ENCODE measurements around the gene FRMD8. TPM values are rescaled to one million over a fixed set of nuclear protein-coding genes. Genes with fewer than 3 reads are reported as not detected.
"Not testable (repeated sequence)": the region's sequence is repeated elsewhere in the genome, so short reads cannot be mapped to it uniquely, and the experiment has no call there.

FRMD8 gene
- total RNA-seq, 2 experiments from 2014 or later = 38.2 to 40.0 TPM

DNA sequence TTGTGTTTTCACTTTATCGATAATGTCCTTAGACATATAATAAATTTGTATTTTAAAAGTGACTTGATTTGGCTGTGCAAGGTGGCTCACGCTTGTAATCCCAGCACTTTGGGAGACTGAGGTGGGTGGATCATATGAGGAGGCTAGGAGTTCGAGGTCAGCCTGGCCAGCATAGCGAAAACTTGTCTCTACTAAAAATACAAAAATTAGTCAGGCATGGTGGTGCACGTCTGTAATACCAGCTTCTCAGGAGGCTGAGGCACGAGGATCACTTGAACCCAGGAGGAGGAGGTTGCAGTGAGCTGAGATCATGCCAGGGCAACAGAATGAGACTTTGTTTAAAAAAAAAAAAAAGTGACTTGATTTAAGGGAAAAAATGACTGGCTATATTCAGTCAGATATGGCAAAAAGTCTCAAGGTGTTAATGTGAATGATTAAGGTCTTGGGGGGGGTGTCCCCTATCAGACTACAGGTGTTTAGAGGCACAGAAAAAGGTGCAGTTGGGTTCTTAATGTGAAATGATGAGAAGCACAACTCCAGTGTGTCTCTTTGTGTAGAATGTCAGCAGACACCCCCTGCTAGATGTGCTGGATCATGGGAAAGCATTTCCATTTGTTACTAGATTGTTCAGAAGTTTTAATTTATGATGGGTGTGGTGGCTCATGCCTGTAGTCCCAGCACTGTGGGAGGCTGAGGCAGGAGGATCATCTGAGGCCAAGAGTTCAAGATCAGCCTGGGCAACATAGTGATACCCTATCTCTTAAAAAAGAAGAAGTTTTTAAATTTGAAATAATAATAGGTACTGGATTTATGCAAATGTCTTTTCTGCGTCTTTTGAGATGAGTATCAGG, 53.1 kb downstream of the FRMD8 start:
- H3K4me1 Mint-ChIP-seq (ENCODE audit: low read depth) = peaks cover 80% of the 10 kb centered on the region
- no peaks in the 10 kb centered on the region for H3K27me3 Mint-ChIP-seq (ENCODE audit: low read depth)
- H3K36me3 Mint-ChIP-seq (ENCODE audit: low read depth) = peaks cover 71% of the 10 kb centered on the region
- CTCF ChIA-PET = interaction anchor here (0.6 to 0.9 kb wide), 4 partner anchors 20 to 153 kb away, joined by 3 to 4 read pairs (median 3); no protein-coding TSS in a partner anchor
- DNase-seq = peak; percentile 69
- no peaks in the 10 kb centered on the region for H3K9me3 Mint-ChIP-seq
- intact Hi-C loops (cut with micrococcal nuclease) = loop anchor here (1.0 to 2.0 kb wide), 3 partner anchors 13 to 30 kb away; no protein-coding TSS in a partner anchor
- peak overlapping the region; percentile 96 for H3K27ac Mint-ChIP-seq
- peak overlapping the region; percentile 38 for H3K4me3 Mint-ChIP-seq

DNA sequence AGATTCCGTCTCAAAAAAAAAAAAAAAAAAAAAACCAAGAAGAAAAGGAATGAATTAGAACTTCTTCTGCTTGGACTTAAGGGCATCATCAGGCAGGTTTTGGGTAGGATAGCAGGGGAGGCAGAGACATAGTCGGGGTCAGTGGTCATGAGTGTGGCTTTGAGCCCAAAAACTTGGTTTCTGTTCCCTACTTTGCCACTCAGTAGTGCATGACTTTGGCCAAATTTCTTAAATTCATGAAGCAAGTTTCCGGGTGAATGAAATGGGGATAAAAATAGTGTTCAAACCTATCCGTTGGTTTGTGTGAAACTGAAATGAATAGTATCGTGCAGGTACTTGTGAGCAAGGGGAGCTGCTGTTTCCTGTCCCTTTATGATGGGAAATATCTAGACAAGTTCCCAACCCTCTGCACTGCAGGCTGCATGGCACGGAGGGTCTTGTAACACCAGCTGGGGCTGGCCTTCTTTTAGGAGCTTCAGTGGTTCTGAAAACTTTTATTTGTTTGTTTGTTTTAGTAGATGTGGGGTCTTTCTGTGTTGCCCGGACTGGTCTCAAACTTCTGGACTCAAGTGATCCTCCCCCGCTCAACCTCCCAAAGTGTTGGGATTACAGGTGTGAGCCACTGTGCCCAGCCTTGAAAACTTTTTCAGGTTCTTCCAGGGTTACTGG, 54.5 kb downstream of the FRMD8 start:
- Mint-ChIP-seq H3K9me3 (no peaks in the 10 kb centered on the region), H3K27ac (peak overlapping the region; percentile 96), H3K27me3 (ENCODE audit: low read depth) (no peaks in the 10 kb centered on the region), H3K4me3 (peak overlapping the region; percentile 55), H3K4me1 (ENCODE audit: low read depth) (peaks cover 71% of the 10 kb centered on the region), H3K36me3 (ENCODE audit: low read depth) (peaks cover 62% of the 10 kb centered on the region)
- CTCF ChIA-PET = interaction anchor here (0.7 to 1.6 kb wide), 4 partner anchors 24 to 35 kb away, joined by 3 to 5 read pairs (median 3); no protein-coding TSS in a partner anchor
- intact Hi-C loops (cut with micrococcal nuclease) = no loop called here
- peak; percentile 44 for DNase-seq

DNA sequence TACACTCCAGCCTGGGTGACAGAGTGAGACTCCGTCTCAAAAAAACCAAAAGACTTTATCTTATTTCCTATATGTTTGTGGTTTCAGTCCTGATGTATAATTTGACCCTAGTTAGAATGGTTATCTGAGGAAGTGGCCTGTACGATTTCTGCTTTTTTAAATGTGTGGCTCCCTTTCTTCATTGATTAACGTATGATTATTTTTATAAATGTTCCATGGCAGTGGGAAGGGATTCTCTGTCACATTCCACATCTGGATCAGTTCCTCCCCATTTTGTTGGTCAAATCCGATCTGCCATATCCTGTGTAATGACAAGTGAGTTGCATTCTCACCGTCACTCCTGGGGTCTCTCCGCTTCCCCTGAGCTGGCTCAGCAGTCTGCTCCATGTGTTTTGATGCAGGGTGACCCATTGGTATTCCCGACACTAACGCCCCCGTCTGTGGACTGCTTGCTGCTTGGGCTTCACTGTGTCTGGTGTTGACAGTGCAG, 56.5 kb downstream of the FRMD8 start:
- CTCF ChIA-PET = no interaction called here

DNA sequence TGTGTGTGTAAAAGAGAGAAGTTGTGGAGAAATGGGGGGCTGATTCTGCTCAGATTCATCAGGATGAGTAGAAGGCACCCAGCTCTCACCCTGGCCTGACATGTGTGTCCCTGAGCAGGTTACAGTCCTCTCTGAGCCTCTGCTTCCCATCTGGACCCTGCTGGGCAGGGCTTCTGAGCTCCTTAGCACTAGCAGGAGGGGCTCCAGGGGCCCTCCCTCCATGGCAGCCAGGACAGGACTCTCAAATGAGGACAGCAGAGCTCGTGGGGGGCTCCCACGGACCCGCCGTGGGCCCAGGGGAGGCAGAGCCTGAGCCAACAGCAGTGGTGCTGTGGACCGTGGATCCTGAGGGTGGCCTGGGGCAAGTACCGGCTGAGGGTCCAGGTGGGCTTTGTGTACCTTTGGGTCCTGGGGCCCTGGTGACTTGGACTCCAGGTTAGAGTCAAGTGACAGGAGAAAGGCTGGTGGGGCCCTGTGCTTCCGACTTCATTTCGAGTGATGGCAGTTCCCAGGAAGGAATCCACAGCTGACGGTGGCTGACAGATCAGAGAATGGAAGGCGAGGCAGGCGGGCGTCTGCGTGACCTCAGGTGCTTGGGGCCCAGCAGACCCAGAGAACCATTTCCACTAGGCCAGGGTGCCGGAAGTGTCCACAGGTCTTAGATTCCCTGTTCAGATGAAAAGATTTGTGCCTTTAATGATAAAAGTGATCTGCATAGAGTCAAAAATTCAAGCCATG, 58.0 kb downstream of the FRMD8 start:
- no peaks in the 10 kb centered on the region for H3K27me3 Mint-ChIP-seq (ENCODE audit: low read depth)
- peaks cover 36% of the 10 kb centered on the region for H3K36me3 Mint-ChIP-seq (ENCODE audit: low read depth)
- peaks cover 2% of the 10 kb centered on the region for H3K9me3 Mint-ChIP-seq
- peaks cover 45% of the 10 kb centered on the region for H3K4me1 Mint-ChIP-seq (ENCODE audit: low read depth)
- intact Hi-C loops (cut with micrococcal nuclease) = no loop called here
- peak; percentile 32 for DNase-seq
- CTCF ChIA-PET = no interaction called here
- peak overlapping the region; percentile 30 for H3K4me3 Mint-ChIP-seq
- H3K27ac Mint-ChIP-seq = peak overlapping the region; percentile 86

More for the DNA sequence above, 56.5 kb downstream of the FRMD8 start:
- Mint-ChIP-seq H3K9me3 (no peaks in the 10 kb centered on the region), H3K4me3 (peak overlapping the region; percentile 22), H3K27ac (peak overlapping the region; percentile 77), H3K36me3 (ENCODE audit: low read depth) (peaks cover 47% of the 10 kb centered on the region), H3K27me3 (ENCODE audit: low read depth) (no peaks in the 10 kb centered on the region), H3K4me1 (ENCODE audit: low read depth) (peaks cover 57% of the 10 kb centered on the region)
- peak; percentile 21 for DNase-seq
- intact Hi-C loops (cut with micrococcal nuclease) = no loop called here

DNA sequence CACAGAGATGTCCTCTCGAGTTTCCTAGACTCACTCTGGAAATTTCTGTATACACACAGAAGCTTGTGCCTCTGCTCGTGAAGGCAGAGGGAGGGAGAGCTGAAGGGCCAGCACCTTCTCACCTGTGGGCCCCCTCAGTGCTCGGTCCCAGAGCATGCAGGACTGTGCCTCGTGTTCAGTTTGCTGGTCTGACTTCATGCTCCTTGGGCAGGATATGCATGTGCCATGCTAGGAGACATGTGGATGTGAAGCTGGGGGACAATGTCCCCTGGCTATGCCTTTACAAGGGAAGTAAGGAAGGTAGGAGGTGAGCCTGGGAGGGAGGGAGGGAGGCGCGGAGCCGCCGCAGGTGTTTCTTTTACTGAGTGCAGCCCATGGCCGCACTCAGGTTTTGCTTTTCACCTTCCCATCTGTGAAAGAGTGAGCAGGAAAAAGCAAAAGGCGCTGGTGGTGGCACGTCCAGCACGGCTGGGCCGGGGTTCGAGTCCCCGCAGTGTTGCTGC, 58.7 kb downstream of the FRMD8 start:
- Mint-ChIP-seq H3K27ac (peak overlapping the region; percentile 86), H3K27me3 (ENCODE audit: low read depth) (no peaks in the 10 kb centered on the region), H3K9me3 (peaks cover 3% of the 10 kb centered on the region), H3K4me1 (ENCODE audit: low read depth) (peaks cover 39% of the 10 kb centered on the region), H3K4me3 (peak overlapping the region; percentile 17), H3K36me3 (ENCODE audit: low read depth) (peaks cover 33% of the 10 kb centered on the region)
- peak; percentile 32 for DNase-seq
- intact Hi-C loops (cut with micrococcal nuclease) = no loop called here
- CTCF ChIA-PET = no interaction called here

DNA sequence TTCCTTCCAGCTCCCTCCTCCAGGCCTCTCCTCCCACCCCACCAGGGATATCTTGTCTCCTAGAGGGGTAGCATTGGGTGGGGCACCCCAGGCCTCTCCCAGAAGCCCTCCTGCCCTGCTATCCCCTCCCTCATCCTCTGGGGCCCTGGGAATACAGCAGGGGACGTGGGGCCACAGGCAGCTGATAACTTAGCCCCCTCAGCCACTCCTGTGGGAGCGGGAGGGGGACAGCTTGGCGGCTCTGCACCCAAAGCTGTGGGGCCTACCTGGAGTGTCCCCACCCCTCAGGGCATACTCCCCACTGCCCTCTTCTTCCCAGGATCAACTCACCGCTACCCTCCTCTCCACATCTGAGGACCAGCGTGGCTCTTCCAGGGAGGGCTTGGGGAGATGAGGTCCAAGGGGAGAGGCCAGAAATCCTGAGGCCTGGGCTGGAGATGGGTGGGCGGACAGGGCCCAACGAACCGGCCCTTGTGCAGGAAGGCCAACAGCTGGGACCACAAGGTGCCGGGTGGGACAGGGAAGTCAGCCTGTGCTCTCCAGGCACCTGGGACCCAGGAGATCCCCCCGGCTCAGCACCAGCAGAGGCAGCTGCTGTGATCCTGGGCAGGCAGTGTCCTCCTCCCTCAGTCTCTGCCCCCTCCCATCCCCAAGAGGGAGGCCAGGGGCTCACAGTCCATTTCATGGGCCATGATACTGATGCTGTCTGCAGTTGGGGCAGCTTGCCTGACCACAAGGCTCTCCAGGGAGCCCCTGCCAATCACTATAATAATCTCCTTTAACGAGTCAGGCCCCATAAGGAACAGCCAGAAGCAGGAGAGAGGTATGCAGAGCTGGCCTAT, 59.4 kb downstream of the FRMD8 start:
- H3K27ac Mint-ChIP-seq = peak overlapping the region; percentile 86
- no peaks in the 10 kb centered on the region for H3K27me3 Mint-ChIP-seq (ENCODE audit: low read depth)
- H3K4me3 Mint-ChIP-seq = peak overlapping the region; percentile 6
- CTCF ChIA-PET = no interaction called here
- peaks cover 32% of the 10 kb centered on the region for H3K4me1 Mint-ChIP-seq (ENCODE audit: low read depth)
- DNase-seq = peak; percentile 35
- intact Hi-C loops (cut with micrococcal nuclease) = no loop called here
- H3K36me3 Mint-ChIP-seq (ENCODE audit: low read depth) = peaks cover 29% of the 10 kb centered on the region
- H3K9me3 Mint-ChIP-seq = peaks cover 3% of the 10 kb centered on the region

DNA sequence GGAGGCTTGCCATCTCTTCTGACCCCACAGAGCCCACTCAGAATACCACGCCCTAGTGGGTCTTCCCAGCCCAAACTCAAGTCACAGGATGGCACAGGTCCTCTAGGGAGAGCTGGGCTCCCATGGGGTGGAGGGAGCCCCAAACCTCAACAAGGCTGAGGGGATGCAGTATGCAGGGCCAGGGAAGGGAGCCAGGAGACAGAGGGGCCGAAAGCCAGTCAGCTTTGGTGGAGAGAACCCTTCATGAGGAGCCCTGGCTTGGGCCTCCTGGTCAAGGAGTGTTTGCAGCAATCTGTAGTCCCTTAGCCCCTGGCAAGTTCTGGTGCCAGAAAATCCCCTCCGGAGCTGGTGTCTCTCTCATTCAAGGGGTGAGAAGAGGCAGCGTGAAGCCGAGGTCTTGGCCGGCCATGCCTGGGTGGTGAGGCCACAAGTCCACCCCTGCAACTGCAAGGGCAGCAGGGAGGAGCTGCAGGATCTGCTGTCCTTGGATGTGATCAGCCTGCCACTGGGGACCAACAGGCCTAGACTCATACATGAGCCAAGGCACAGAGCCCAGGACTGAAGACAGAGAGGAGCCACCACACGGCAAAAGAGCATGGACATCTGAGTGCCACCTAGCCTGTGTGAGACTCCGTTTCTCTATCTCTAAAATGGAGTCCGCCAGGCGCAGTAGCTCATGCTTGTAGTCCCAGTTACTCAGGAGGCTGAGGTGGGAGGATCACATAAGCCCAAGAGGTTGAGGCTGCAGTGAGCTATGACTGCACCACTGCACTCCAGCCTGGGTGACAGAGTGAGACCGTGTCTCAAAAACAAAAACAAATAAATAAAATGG, 60.2 kb downstream of the FRMD8 start:
- Mint-ChIP-seq H3K36me3 (ENCODE audit: low read depth) (peaks cover 23% of the 10 kb centered on the region), H3K27ac (peak overlapping the region; percentile 76), H3K27me3 (ENCODE audit: low read depth) (no peaks in the 10 kb centered on the region), H3K4me3 (peak overlapping the region; percentile 6), H3K4me1 (ENCODE audit: low read depth) (peaks cover 25% of the 10 kb centered on the region), H3K9me3 (peaks cover 3% of the 10 kb centered on the region)
- DNase-seq = peak; percentile 30
- intact Hi-C loops (cut with micrococcal nuclease) = no loop called here
- CTCF ChIA-PET = interaction anchor here (2.0 kb wide), 1 partner anchor 23 kb away, joined by 10 read pairs; no protein-coding TSS in a partner anchor

DNA sequence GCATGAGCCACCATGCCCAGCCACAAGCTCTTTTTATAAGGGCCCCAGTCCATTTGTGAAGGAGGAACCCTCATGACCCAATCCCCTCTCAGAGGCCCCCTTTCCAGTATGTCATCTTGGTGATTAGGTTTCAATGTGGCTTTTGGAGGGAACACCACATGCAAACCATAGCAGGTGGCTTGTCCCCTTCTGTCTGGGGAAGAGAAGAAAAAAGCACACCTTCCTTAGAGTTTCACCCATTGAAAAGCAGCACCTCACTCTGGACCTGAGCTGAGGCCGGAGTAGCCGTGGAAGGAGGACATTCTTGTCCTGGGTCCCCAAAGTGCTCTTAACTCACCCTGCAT, 61.6 kb downstream of the FRMD8 start:
- peaks cover 17% of the 10 kb centered on the region for H3K36me3 Mint-ChIP-seq (ENCODE audit: low read depth)
- peaks cover 18% of the 10 kb centered on the region for H3K4me1 Mint-ChIP-seq (ENCODE audit: low read depth)
- no peak overlapping the region for H3K4me3 Mint-ChIP-seq
- H3K27me3 Mint-ChIP-seq (ENCODE audit: low read depth) = no peaks in the 10 kb centered on the region
- intact Hi-C loops (cut with micrococcal nuclease) = no loop called here
- CTCF ChIA-PET = interaction anchor here (2.0 kb wide), 1 partner anchor 21 kb away, joined by 10 read pairs; no protein-coding TSS in a partner anchor
- no peak for DNase-seq
- H3K27ac Mint-ChIP-seq = no peak overlapping the region
- peaks cover 3% of the 10 kb centered on the region for H3K9me3 Mint-ChIP-seq

DNA sequence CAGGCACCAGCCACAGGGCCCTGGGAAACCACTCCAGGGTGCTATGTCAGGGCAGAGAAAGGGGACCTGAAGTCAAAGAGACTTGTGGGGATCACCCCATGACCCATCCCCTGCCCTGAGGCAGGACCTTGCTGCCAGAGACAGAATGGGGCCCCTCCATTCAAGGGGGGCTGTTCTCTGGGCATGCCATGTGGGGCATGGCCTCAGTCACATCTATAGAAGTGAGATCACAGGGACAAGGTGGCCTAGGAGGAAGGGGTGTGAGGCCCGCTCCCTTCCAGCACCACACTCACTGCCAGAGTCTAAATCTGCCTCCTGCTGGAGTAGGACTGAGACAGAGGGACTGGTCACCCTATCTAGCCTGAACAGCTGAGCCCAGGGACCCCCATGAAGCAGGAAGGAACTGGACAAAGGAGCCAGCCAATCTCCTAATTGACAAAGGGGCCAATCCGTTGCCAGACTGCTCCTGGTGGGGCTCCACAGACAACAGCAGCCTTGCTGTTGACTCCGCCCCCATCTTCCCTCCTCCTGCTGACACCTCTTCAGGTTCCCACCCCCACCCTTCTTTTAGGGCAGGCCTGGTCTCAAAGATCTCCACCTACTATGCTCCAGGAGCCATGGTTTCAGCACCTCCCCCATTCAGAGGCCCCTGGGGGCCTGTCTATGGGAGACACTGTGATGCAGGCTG, 62.1 kb downstream of the FRMD8 start:
- Mint-ChIP-seq H3K27ac (peak overlapping the region; percentile 30), H3K36me3 (ENCODE audit: low read depth) (peaks cover 12% of the 10 kb centered on the region), H3K4me1 (ENCODE audit: low read depth) (peaks cover 19% of the 10 kb centered on the region), H3K27me3 (ENCODE audit: low read depth) (no peaks in the 10 kb centered on the region), H3K4me3 (no peak overlapping the region), H3K9me3 (peaks cover 3% of the 10 kb centered on the region)
- intact Hi-C loops (cut with micrococcal nuclease) = no loop called here
- DNase-seq = no peak
- CTCF ChIA-PET = interaction anchor here (0.6 to 2.0 kb wide), 3 partner anchors 18 to 23 kb away, joined by 3 to 10 read pairs (median 4); no protein-coding TSS in a partner anchor

DNA sequence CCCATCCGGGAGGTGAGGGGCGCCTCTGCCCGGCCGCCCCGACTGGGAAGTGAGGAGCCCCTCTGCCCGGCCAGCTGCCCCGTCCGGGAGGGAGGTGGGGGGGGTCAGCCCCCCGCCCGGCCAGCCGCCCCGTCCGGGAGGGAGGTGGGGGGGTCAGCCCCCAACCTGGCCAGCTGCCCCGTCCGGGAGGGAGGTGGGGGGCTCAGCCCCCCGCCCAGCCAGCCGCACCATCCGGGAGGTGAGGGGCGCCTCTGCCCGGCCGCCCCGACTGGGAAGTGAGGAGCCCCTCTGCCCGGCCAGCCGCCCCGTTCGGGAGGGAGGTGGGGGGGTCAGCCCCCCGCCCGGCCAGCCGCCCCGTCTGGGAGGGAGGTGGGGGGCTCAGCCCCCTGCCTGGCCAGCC, 64.9 kb downstream of the FRMD8 start:
- intact Hi-C loops (cut with micrococcal nuclease); DNase-seq; CTCF ChIA-PET; H3K9me3 Mint-ChIP-seq; H3K36me3 Mint-ChIP-seq (ENCODE audit: low read depth); H3K27ac Mint-ChIP-seq; H3K27me3 Mint-ChIP-seq (ENCODE audit: low read depth); H3K4me3 Mint-ChIP-seq: not testable (repeated sequence)
- H3K4me1 Mint-ChIP-seq (ENCODE audit: low read depth) = peaks cover 28% of the 10 kb centered on the region

All from activated naive CD4-positive, alpha-beta T cell treated with anti-CD3 and anti-CD28 coated beads for 36 hours (primary cell).